Right atrium auricular region (tissue), 2 donors: Measurements from ENCODE around the gene LRRC3. TPM values are rescaled to one million over a fixed set of nuclear protein-coding genes. Genes with fewer than 3 reads are reported as not detected.

ENCODE experiments used
- DNase-seq: peaks from one replicate; pipeline ENCODE4 v3.0.0-alpha.2; 2019; ENCODE audit warnings: low spot score
- H3K27ac ChIP-seq, 2 donors: fragments of 200-600 bp; sonication (generic); 1 replicate in 1 of 2; 2 replicates in 1 of 2; pipeline ENCODE4 v1.5.1; 2016 to 2019
- H3K27me3 ChIP-seq, 2 donors: fragments of 200-600 bp; sonication (generic); one replicate each; pipeline versions ENCODE4 v1.5.1 to v1.6.0; 2017 to 2019
- H3K36me3 ChIP-seq: fragments of 200-600 bp; sonication (generic); one replicate; pipeline ENCODE4 v1.5.1; 2016
- H3K4me1 ChIP-seq, 2 donors: fragments of 200-600 bp; sonication (generic); one replicate each; pipeline versions ENCODE4 v1.5.1 to v1.6.0; 2017 to 2019
- H3K4me3 ChIP-seq, 2 donors: fragments of 200-600 bp; sonication (generic); 1 replicate in 1 of 2; 2 replicates in 1 of 2; pipeline ENCODE4 v1.5.1; 2017 to 2019; ENCODE audit warnings: mild to moderate bottlenecking in 1 of 2, moderate library complexity in 1 of 2
- H3K9me3 ChIP-seq, 2 donors: fragments of 200-600 bp; sonication (generic); one replicate each; pipeline ENCODE4 v1.5.1; 2019
- total RNA-seq, 2 donors: library from RNA; depleted of rRNA; stranded (reverse); fragments of >200 nt; gene quantifications; one replicate each; pipeline ENCODE4 v1.1.0, GENCODE V29; 2016
- TF ChIP-seq, protein P1 (sequence below), 2 donors: fragments of 200-600 bp; sonication (generic); IDR thresholded peaks; one replicate each; pipeline ENCODE4 v1.5.1; 2019; ENCODE audit warnings: antibody characterized with exemption in 2 of 2

The LRRC3 gene
- total RNA-seq, 2 donors from 2014 or later = 1.1 to 1.7 TPM

GRCh38 chr21:44464351-44464750, 9.0 kb downstream of the LRRC3 start:
- TF ChIP-seq, protein P1, sequence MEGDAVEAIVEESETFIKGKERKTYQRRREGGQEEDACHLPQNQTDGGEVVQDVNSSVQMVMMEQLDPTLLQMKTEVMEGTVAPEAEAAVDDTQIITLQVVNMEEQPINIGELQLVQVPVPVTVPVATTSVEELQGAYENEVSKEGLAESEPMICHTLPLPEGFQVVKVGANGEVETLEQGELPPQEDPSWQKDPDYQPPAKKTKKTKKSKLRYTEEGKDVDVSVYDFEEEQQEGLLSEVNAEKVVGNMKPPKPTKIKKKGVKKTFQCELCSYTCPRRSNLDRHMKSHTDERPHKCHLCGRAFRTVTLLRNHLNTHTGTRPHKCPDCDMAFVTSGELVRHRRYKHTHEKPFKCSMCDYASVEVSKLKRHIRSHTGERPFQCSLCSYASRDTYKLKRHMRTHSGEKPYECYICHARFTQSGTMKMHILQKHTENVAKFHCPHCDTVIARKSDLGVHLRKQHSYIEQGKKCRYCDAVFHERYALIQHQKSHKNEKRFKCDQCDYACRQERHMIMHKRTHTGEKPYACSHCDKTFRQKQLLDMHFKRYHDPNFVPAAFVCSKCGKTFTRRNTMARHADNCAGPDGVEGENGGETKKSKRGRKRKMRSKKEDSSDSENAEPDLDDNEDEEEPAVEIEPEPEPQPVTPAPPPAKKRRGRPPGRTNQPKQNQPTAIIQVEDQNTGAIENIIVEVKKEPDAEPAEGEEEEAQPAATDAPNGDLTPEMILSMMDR (IDR thresholded peaks at IDR 0.05) = no peak
- no peaks in the 10 kb centered on the region for H3K36me3 ChIP-seq
- no peak overlapping the region for H3K27ac ChIP-seq
- H3K4me3 ChIP-seq = no peak overlapping the region
- peaks cover 0 to 7% of the 10 kb centered on the region in 2 donors for H3K4me1 ChIP-seq
- H3K27me3 ChIP-seq = no peaks in the 10 kb centered on the region
- H3K9me3 ChIP-seq = no peaks in the 10 kb centered on the region
- no peak for DNase-seq

DNA sequence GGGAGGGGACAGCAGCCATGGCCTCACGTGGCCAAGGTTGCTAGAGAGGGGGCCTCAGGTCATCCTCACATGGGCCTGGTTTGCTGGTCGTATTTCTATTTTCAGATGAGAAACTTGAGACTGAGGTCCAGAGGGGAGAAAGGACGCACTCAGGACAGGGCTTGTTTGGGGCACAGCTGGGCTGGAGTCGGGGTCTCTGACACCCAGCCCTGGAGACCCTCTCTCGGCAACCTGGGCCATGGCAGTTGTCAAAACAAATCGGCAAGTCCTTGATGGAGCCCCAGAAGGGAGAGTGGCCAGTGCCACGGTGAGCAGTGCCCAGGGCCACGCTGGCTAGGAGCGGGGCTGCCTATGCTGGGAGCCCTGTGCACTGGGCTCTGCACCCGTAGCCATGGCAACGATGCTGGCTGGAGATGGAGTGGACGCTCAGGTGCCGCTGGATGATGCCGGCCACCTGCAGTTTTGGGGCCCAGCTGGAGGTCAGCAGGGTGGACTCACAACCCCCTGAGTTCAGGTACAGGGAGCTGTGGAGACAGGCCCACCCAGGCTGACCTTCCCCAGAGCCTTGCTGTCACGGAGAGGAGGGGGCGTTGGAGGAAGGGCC, 11.1 kb downstream of the LRRC3 start:
- DNase-seq = no peak
- Histone ChIP-seq H3K9me3 (no peaks in the 10 kb centered on the region), H3K4me1 (peaks cover 0 to 4% of the 10 kb centered on the region in 2 donors), H3K4me3 (no peak overlapping the region), H3K27me3 (no peaks in the 10 kb centered on the region), H3K36me3 (no peaks in the 10 kb centered on the region), H3K27ac (no peak overlapping the region)
- TF ChIP-seq, protein P1 (IDR thresholded peaks at IDR 0.05) = no peak

DNA sequence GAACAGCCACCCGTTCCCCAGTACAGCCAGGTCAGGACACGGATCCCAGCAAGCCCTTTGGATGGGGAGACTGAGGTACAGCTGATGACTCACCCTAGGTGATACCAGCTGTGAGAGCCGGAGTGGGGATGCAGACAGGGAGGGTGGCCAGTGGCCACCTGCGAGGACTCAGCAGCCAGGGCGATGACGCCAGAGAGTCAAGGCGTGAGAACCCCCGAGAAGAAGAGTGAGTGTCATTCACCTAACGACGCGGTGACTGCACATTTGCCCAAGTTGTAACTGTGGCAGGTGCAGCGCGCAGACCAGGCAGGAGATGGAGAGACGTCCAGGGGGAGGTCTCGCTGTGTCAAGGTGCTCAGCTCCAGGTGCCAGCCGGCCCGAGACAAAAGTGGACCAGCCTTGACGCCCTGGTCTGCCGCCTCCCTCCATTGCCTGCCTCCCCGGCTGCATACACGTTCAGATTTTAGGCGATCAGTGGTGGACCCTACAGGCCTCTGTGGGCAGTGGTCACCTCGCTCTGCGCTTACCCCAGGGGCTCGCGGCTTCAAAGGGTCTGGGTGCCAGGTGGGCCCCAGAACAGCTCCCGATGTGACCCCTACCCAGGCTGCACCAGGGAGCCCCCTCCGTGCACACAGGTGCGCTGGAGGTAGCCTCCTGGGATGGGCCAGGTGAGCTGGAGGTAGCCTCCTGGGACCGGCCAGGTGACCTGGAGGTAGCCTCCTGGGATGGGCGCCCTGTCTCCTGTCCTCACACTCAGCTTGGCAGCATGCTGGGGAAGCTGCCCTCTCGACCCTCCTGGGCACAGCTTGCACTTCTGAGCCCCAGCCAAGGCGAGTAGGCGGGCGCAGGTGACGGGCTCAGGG, 11.9 kb downstream of the LRRC3 start:
- TF ChIP-seq, protein P1 (IDR thresholded peaks at IDR 0.05) = no peak
- H3K36me3 ChIP-seq = no peaks in the 10 kb centered on the region
- H3K27ac ChIP-seq = no peak overlapping the region
- H3K4me3 ChIP-seq = no peak overlapping the region
- no peaks in the 10 kb centered on the region for H3K27me3 ChIP-seq
- DNase-seq = no peak
- no peaks in the 10 kb centered on the region for H3K9me3 ChIP-seq
- no peaks in the 10 kb centered on the region for H3K4me1 ChIP-seq

DNA sequence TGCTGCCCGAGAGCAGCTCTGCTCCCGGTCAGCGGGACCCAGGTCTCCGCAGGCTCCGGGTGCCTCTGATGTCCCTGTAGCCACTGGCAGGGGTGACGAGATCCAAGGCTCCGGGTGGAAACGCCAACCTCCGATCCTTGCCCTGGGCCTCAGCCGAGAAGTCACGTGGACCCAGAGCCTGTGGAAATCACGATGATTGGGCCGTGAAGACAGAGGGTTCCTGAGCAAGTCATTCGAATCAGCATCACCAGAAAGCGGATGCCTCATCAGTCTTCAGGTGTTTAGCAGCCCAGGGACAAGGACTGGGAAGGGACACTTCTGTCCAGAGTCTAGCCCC, 12.5 kb downstream of the LRRC3 start:
- H3K36me3 ChIP-seq = no peaks in the 10 kb centered on the region
- H3K4me3 ChIP-seq = no peak overlapping the region
- H3K27ac ChIP-seq = no peak overlapping the region
- no peaks in the 10 kb centered on the region for H3K4me1 ChIP-seq
- no peak for DNase-seq
- no peaks in the 10 kb centered on the region for H3K9me3 ChIP-seq
- TF ChIP-seq, protein P1 (IDR thresholded peaks at IDR 0.05) = no peak
- no peaks in the 10 kb centered on the region for H3K27me3 ChIP-seq

DNA sequence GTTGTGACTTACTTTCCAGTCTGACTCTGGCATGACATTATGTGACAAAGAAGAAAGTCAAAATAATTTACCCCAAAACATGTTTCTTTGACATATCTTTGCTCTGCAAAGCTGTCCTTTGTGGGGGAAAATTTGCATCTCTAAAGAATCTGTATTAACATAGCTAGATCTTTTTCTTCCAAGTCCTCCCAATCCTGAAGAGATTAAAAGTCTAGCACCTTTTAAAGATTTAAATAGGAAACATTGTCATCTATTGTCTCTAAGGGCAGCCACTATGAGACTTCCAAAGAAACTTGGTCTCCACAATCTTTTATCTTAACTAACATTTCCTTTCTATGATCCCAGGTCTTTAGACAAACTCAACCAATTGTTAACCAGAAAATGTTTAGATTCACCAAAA, 16.0 kb downstream of the LRRC3 start:
- no peak overlapping the region for H3K4me3 ChIP-seq
- no peaks in the 10 kb centered on the region for H3K27me3 ChIP-seq
- DNase-seq = no peak
- TF ChIP-seq, protein P1 (IDR thresholded peaks at IDR 0.05) = no peak
- no peaks in the 10 kb centered on the region for H3K36me3 ChIP-seq
- no peaks in the 10 kb centered on the region for H3K4me1 ChIP-seq
- no peak overlapping the region for H3K27ac ChIP-seq
- no peaks in the 10 kb centered on the region for H3K9me3 ChIP-seq
